Measurements from ENCODE around the gene PTN.

PTN gene

GRCh38 chr7:137366995-137367394, 23.5 kb upstream of the PTN start:
- DNase-seq (ENCODE audit: low read depth in 2 of 2) = no peak
- no peak for TF ChIP-seq CTCF (IDR thresholded peaks at IDR 0.05; ENCODE audit: low read depth, low read length)
- H3K4me3 ChIP-seq (replicated peaks in 1 of 2; ENCODE audit: low read depth in 2 of 2, low read length in 2 of 2) = no peak overlapping the region

GRCh38 chr7:137363683-137364082, 20.1 kb upstream of the PTN start:
- no peak for DNase-seq (ENCODE audit: low read depth in 2 of 2)
- TF ChIP-seq CTCF (IDR thresholded peaks at IDR 0.05; ENCODE audit: low read depth, low read length) = no peak
- H3K4me3 ChIP-seq (replicated peaks in 1 of 2; ENCODE audit: low read depth in 2 of 2, low read length in 2 of 2) = no peak overlapping the region

- no peak overlapping the region for H3K4me3 ChIP-seq (replicated peaks in 1 of 2; ENCODE audit: low read depth in 2 of 2, low read length in 2 of 2)
- DNase-seq (ENCODE audit: low read depth in 2 of 2) = peak in 1 of 2 donors; percentile 25
- no peak for TF ChIP-seq CTCF (IDR thresholded peaks at IDR 0.05; ENCODE audit: low read depth, low read length)
Measured at GRCh38 chr7:137360087-137360679, 16.6 kb upstream of the PTN start.

GRCh38 chr7:137354961-137355360, 11.4 kb upstream of the PTN start:
- TF ChIP-seq CTCF (IDR thresholded peaks at IDR 0.05; ENCODE audit: low read depth, low read length) = no peak
- H3K4me3 ChIP-seq (replicated peaks in 1 of 2; ENCODE audit: low read depth in 2 of 2, low read length in 2 of 2) = no peak overlapping the region
- DNase-seq (ENCODE audit: low read depth in 2 of 2) = no peak

GRCh38 chr7:137354396-137354795, 10.9 kb upstream of the PTN start:
- no peak for TF ChIP-seq CTCF (IDR thresholded peaks at IDR 0.05; ENCODE audit: low read depth, low read length)
- H3K4me3 ChIP-seq (replicated peaks in 1 of 2; ENCODE audit: low read depth in 2 of 2, low read length in 2 of 2) = no peak overlapping the region
- DNase-seq (ENCODE audit: low read depth in 2 of 2) = peak; percentile 45 to 56

GRCh38 chr7:137351941-137352340, 8.4 kb upstream of the PTN start:
- no peak overlapping the region for H3K4me3 ChIP-seq (replicated peaks in 1 of 2; ENCODE audit: low read depth in 2 of 2, low read length in 2 of 2)
- no peak for TF ChIP-seq CTCF (IDR thresholded peaks at IDR 0.05; ENCODE audit: low read depth, low read length)
- DNase-seq (ENCODE audit: low read depth in 2 of 2) = no peak
